Esophagus muscularis mucosa (tissue), 4 donors: ENCODE results near the gene ENTPD6. TPM values are rescaled to one million over a fixed set of nuclear protein-coding genes. Genes with fewer than 3 reads are reported as not detected.
A peak's percentile ranks its signal among the peaks of the same experiment; 100 is the strongest.

Source experiments
- DNase-seq: peaks from one replicate; pipeline ENCODE4 v3.0.0-alpha.2; 2017; ENCODE audit errors: extremely low spot score
- H3K27ac ChIP-seq, 4 donors: fragments of 200-600 bp; sonication (generic); replicated peaks in 1 of 4; 1 replicate in 3 of 4; 2 replicates in 1 of 4; pipeline ENCODE4 v1.5.1; 2016 to 2019; ENCODE audit warnings: mild to moderate bottlenecking in 1 of 4
- H3K27me3 ChIP-seq, 4 donors: fragments of 200-600 bp; sonication (generic); one replicate each; pipeline versions ENCODE4 v1.5.1 to v1.6.0; 2016 to 2019
- H3K36me3 ChIP-seq, 4 donors: fragments of 200-600 bp; sonication (generic); one replicate each; pipeline ENCODE4 v1.5.1; 2016 to 2019
- H3K4me1 ChIP-seq, 4 donors: fragments of 200-600 bp; sonication (generic); one replicate each; pipeline ENCODE4 v1.5.1; 2016 to 2019
- H3K4me3 ChIP-seq, 4 donors: fragments of 200-600 bp; sonication (generic); 1 replicate in 2 of 4; 2 replicates in 2 of 4; pipeline ENCODE4 v1.5.1; 2016 to 2019; ENCODE audit warnings: mild to moderate bottlenecking in 4 of 4, moderate library complexity in 1 of 4
- H3K9me3 ChIP-seq, 4 donors: fragments of 200-600 bp; sonication (generic); 1 replicate in 3 of 4; 2 replicates in 1 of 4; pipeline ENCODE4 v1.5.1; 2016 to 2019
- EP300 ChIP-seq: sonication (generic); formaldehyde crosslinking; IDR thresholded peaks from one replicate; pipeline ENCODE4 v1.6.1; 2017; ENCODE audit warnings: antibody characterized with exemption
- POLR2A ChIP-seq: fragments of 450-650 bp; IDR thresholded peaks from one replicate; pipeline ENCODE4 v1.6.1; 2017; ENCODE audit warnings: antibody characterized with exemption, moderate library complexity, mild to moderate bottlenecking, low read depth
- POLR2AphosphoS5 ChIP-seq, 2 donors: sonication (generic); formaldehyde crosslinking; IDR thresholded peaks; one replicate each; pipeline ENCODE4 v1.6.1; 2017; ENCODE audit warnings: antibody characterized with exemption in 2 of 2
- WGBS: methylation state at CpG from one replicate; pipeline ENCODE4 v1.1.5; 2018; 5-methylcytosine and 5-hydroxymethylcytosine counted together
- intact Hi-C: fragments of 100-400 bp; cut with DNase I; formaldehyde crosslinking; loops from one replicate; pipeline ENCODE4 v1.15.1; 2023
- total RNA-seq, 4 donors: library from RNA; depleted of rRNA; stranded (reverse); fragments of >200 nt; gene quantifications; one replicate each; pipeline versions ENCODE4 v1.1.0 to v1.2.1, GENCODE V29; 2016
- TF ChIP-seq, protein P1 (sequence below), 3 experiments: fragments of 200-600 bp in 2 of 3; fragments of 450-650 bp in 1 of 3; sonication (generic) in 2 of 3; IDR thresholded peaks; one replicate each; pipeline ENCODE4 v1.5.1; 2017 to 2019; ENCODE audit warnings: antibody characterized with exemption in 3 of 3, mild to moderate bottlenecking in 2 of 3, moderate library complexity in 1 of 3

ENTPD6 gene
- total RNA-seq, 4 donors from 2014 or later, result 39.0 to 44.1 (median 43.5) TPM

DNA sequence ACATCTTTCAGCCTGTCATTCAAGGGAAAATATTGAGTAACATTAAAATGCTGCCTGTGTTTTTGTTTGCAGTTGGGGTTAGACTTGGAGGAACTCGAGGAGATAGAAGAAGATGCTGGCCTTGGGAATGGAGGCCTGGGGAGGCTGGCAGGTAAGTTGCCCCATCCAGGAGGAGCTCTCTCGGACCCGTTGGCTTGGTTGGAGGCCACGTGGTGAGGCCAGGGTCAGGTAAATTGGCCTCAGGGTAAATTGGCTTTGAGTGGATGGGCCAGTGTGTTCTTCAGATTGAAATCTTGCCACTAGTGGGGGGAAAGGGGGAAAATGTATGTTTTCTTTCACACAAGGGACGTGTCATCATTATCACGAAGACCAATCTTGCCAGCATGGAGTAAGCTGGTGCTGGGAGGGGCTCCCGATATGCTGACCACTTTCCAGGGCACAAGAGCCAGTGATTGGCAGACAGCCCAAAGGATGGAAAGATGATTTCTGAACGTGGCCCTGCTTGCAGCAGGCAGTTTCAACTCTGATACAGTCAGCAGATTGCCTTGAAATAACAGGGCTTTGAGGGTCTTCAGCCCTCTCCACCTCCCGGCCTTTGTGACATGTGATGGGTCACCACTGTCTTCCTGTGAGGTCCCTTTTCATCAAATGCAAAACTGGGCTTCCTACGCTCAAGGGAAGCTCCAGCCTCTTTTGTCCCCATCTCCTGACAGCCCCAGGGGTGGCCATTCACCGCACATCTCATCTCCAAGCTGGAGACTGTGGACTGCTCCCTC, 73.7 kb downstream of the ENTPD6 start:
- no peak for TF ChIP-seq EP300
- TF ChIP-seq POLR2AphosphoS5 (IDR thresholded peaks at IDR 0.05), result no peak
- TF ChIP-seq, protein P1, sequence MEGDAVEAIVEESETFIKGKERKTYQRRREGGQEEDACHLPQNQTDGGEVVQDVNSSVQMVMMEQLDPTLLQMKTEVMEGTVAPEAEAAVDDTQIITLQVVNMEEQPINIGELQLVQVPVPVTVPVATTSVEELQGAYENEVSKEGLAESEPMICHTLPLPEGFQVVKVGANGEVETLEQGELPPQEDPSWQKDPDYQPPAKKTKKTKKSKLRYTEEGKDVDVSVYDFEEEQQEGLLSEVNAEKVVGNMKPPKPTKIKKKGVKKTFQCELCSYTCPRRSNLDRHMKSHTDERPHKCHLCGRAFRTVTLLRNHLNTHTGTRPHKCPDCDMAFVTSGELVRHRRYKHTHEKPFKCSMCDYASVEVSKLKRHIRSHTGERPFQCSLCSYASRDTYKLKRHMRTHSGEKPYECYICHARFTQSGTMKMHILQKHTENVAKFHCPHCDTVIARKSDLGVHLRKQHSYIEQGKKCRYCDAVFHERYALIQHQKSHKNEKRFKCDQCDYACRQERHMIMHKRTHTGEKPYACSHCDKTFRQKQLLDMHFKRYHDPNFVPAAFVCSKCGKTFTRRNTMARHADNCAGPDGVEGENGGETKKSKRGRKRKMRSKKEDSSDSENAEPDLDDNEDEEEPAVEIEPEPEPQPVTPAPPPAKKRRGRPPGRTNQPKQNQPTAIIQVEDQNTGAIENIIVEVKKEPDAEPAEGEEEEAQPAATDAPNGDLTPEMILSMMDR (IDR thresholded peaks at IDR 0.05), result no peak
- no peak for TF ChIP-seq POLR2A
- 82% methylated on average over 11 of the region's 11 CpGs for WGBS
- Histone ChIP-seq H3K4me3 (no peak overlapping the region), H3K27ac (peak overlapping the region; percentile 30 to 86 (median 49)), H3K4me1 (peaks cover 32 to 62% (median 48%) of the 10 kb centered on the region in 4 donors), H3K36me3 (peaks cover 21 to 63% (median 48%) of the 10 kb centered on the region in 4 donors), H3K9me3 (no peaks in the 10 kb centered on the region), H3K27me3 (no peaks in the 10 kb centered on the region)
- DNase-seq, result no peak
- intact Hi-C loops, result no loop called here

DNA sequence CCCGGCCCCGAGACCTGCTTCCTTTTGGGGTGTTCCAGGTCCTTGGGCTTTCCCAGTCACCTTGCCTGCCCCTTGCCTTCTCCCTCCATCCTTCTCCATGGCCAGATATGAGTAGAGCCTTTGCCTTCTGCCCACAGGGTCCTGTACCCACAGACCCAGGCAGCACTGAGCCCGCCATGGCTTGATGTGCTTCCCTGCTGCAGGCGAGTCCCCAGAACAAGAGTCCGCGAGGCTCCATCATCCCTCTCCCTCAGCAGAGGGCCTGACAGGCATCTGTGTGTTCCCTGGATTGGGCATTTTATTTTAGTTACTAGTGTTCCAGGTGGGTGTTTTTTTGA, 74.3 kb downstream of the ENTPD6 start:
- Histone ChIP-seq H3K27me3 (no peaks in the 10 kb centered on the region), H3K4me1 (peaks cover 36 to 67% (median 53%) of the 10 kb centered on the region in 4 donors), H3K27ac (peak overlapping the region; percentile 30 to 86 (median 49)), H3K4me3 (no peak overlapping the region), H3K9me3 (no peaks in the 10 kb centered on the region), H3K36me3 (peaks cover 26 to 68% (median 54%) of the 10 kb centered on the region in 4 donors)
- 92% methylated on average over 6 of the region's 6 CpGs for WGBS
- intact Hi-C loops, result no loop called here
- DNase-seq, result no peak
- TF ChIP-seq EP300 (no peak), POLR2A (no peak), POLR2AphosphoS5 (IDR thresholded peaks at IDR 0.05) (no peak)
- TF ChIP-seq, protein P1 (IDR thresholded peaks at IDR 0.05), result no peak

DNA sequence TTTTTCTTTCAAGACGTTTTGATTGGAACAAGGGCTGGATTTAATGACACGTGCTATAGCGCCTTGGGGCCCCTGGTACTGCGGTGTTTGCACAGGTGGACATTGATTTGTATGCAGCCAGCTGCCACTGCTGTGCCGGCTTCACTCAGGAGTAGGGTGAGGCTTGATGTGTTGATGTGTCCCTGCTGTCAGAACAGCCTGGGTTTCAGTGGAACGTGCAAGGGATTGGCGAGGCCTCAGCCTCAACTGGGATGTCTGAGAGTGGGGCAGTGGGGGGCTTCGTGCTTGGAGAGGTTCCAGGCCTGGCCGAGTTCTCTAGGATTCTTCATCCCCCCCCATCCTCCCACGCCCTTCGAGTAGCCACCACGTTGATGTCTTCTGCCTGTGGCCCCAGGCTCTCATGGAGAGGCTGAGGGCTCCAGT, 75.3 kb downstream of the ENTPD6 start:
- TF ChIP-seq, protein P1 (IDR thresholded peaks at IDR 0.05), result no peak
- H3K27me3 ChIP-seq, result no peaks in the 10 kb centered on the region
- 84% methylated on average over 9 of the region's 12 CpGs for WGBS
- H3K9me3 ChIP-seq, result no peaks in the 10 kb centered on the region
- intact Hi-C loops, result no loop called here
- H3K36me3 ChIP-seq, result peaks cover 30 to 78% (median 64%) of the 10 kb centered on the region in 4 donors
- H3K4me1 ChIP-seq, result peaks cover 43 to 78% (median 63%) of the 10 kb centered on the region in 4 donors
- no peak for DNase-seq
- H3K4me3 ChIP-seq, result no peak overlapping the region
- peak overlapping the region; percentile 79 to 86 (median 84) for H3K27ac ChIP-seq

DNA sequence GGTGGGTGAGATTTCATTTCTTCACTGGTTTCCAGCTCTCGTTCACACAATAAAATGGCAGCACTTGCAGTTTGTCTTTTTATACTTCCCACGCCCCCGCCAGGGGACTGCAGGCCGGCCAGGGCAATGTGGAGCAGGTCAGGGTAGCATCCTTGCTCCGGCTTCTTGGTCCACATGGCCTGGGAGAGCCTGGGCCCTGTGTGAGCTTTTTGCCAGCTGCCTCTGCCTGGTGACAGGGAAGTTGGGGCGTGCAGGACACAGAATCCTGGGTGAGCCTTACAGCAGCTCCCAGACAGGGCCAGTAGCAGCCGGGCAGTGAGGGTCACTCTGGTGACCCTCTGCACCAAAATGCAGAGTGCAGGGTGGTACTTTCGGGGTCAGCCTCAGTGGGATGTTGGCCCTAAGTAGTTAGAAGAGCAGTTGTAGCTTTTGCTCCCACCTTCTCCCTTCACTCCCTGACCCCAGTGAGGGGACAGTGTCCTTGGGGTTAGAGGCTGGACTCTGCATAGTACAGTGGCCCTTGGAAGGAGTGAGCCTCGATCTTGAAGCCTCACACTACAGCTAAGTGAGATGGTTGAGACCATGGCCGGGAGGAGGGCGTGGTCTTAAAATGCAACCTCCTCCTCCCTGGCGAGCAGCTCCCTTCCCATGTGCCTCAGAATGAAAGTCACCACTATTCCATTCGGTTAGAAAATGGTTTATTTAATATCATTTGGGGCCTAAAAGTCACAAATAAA, 76.1 kb downstream of the ENTPD6 start:
- no peak overlapping the region for H3K4me3 ChIP-seq
- intact Hi-C loops, result no loop called here
- peaks cover 30 to 83% (median 72%) of the 10 kb centered on the region in 4 donors for H3K36me3 ChIP-seq
- TF ChIP-seq, protein P1 (IDR thresholded peaks at IDR 0.05), result no peak
- TF ChIP-seq POLR2AphosphoS5 (IDR thresholded peaks at IDR 0.05) (no peak), POLR2A (no peak), EP300 (no peak)
- H3K4me1 ChIP-seq, result peaks cover 44 to 83% (median 64%) of the 10 kb centered on the region in 4 donors
- H3K9me3 ChIP-seq, result no peaks in the 10 kb centered on the region
- 86% methylated on average over 11 of the region's 13 CpGs for WGBS
- no peak for DNase-seq
- no peaks in the 10 kb centered on the region for H3K27me3 ChIP-seq
- H3K27ac ChIP-seq, result peak overlapping the region; percentile 79 to 86 (median 84)
